Measurements from ENCODE around the gene TTLL10. TPM values are rescaled to one million over a fixed set of nuclear protein-coding genes. Genes with fewer than 3 reads are reported as not detected.
A peak's percentile ranks its signal among the peaks of the same experiment; 100 is the strongest.

TTLL10 gene
- total RNA-seq: not detected in 2 replicates

DNA sequence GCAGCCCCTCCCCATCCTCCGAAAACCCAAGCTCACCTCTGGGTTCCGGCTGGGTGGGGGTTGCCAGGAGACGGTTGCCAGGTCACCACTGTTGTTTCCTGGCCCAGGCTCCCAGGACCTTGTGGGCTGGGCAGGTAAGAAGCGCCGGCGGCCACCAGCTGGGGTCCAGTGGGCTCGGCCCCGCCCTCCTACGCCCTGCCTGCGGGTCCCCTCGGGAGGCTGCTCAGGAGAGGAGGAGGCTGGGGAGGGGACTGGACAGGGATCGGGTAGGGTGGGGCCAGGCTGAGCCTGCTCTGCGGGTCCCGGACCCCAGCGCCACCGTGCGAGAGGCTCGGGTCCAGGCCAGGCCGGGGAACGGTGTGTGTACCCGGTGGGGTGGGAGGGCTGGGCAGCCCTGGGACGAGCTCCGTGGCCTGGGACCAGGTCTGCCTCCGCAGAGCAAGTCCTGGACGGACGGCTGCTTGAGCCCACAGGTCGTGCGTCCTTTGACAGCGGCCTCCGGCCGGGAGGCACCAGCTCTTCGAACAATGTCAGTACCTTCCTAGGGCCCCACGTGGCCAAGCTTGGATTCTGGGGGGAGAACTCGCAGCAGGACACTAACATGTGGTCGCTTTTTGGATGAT lies at the start of gene TTLL10:
Gene TTLL10 (plus strand): TSS at position 88 of the 623 bp plus-strand sequence. CDS start 5,336 bp downstream, outside the sequence.

GRCh38 chr1:1206376-1206965 lies 32.8 kb downstream of the TTLL10 start, which contains the start of gene TNFRSF18:
TNFRSF18 (minus strand) TSS chr1:1206592; CDS start chr1:1206571, 21 bp downstream.

GRCh38 chr1:1213345-1214265 lies 39.9 kb downstream of the TTLL10 start, which contains the start of gene TNFRSF4:
TNFRSF4 (minus strand) TSS chr1:1214153; CDS start chr1:1214127, 26 bp downstream.

GRCh38 chr1:1231400-1232207 lies 57.9 kb downstream of the TTLL10 start, which contains the start of gene SDF4:
SDF4 (minus strand) TSS chr1:1232001; CDS start chr1:1228772, 3,229 bp downstream.

DNA sequence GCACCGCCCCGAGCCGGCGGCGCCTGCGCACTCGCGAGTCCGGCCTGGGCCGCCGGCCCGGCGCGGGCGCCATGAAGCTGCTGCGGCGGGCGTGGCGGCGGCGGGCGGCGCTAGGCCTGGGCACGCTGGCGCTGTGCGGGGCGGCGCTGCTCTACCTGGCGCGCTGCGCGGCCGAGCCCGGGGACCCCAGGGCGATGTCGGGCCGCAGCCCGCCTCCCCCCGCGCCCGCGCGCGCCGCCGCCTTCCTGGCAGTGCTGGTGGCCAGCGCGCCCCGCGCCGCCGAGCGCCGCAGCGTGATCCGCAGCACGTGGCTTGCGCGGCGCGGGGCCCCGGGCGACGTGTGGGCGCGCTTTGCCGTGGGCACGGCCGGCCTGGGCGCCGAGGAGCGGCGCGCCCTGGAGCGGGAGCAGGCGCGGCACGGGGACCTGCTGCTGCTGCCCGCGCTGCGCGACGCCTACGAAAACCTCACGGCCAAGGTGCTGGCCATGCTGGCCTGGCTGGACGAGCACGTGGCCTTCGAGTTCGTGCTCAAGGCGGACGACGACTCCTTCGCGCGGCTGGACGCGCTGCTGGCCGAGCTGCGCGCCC lies 58.6 kb downstream of the TTLL10 start, which contains the start of gene B3GALT6:
Gene B3GALT6 (plus strand): TSS at position 30 of the 588 bp plus-strand sequence. CDS start 42 bp downstream, at position 72.

GRCh38 chr1:1246577-1247340 lies 73.1 kb downstream of the TTLL10 start, which contains the start of gene C1QTNF12:
C1QTNF12 (minus strand) TSS chr1:1246722; CDS start chr1:1246690, 32 bp downstream.

Small RNA genes within 50 kb of the gene (small RNA-seq; reads per million reads assigned to genes)
- gene MIR200A (0.52 reads per million, percentile 31 among the genes with 10 or more reads in this experiment), gene MIR200B (0.57 reads per million, percentile 35 among the genes with 10 or more reads in this experiment), gene MIR429 (not detected)

Other genes starting within 250 kb of the TTLL10 start
- gene SAMD11, start 250.0 kb upstream of the TTLL10 start, total RNA-seq: under 0.01 and 0.20 TPM in 2 replicates
- 76.4 and 120 TPM in 2 replicates for gene NOC2L, start 214.6 kb upstream of the TTLL10 start, total RNA-seq
- 4.8 and 9.2 TPM in 2 replicates for gene KLHL17, start 213.3 kb upstream of the TTLL10 start, total RNA-seq
- gene PLEKHN1, start 207.4 kb upstream of the TTLL10 start, total RNA-seq: 0.73 and 1.2 TPM in 2 replicates
- gene PERM1, start 191.8 kb upstream of the TTLL10 start, total RNA-seq: not detected in 2 replicates
- gene HES4, start 173.8 kb upstream of the TTLL10 start, total RNA-seq: not detected in 2 replicates
- 45.6 and 47.1 TPM in 2 replicates for gene ISG15, start 160.4 kb upstream of the TTLL10 start, total RNA-seq
- 9.9 and 19.2 TPM in 2 replicates for gene AGRN, start 153.8 kb upstream of the TTLL10 start, total RNA-seq
- not detected in 2 replicates for gene RNF223, start 99.6 kb upstream of the TTLL10 start, total RNA-seq
- 5.9 and 11.5 TPM in 2 replicates for gene C1orf159, start 57.8 kb upstream of the TTLL10 start, total RNA-seq
- gene TNFRSF18, start 32.7 kb downstream of the TTLL10 start, total RNA-seq: not detected in 2 replicates
- under 0.01 TPM in 1 of 2 replicates, not detected in the other for gene TNFRSF4, start 40.3 kb downstream of the TTLL10 start, total RNA-seq
- 87.6 and 101 TPM in 2 replicates for gene SDF4, start 58.1 kb downstream of the TTLL10 start, total RNA-seq
- 20.6 and 22.3 TPM in 2 replicates for gene B3GALT6, start 58.4 kb downstream of the TTLL10 start, total RNA-seq
- 0.59 and 1.8 TPM in 2 replicates for gene C1QTNF12, start 72.8 kb downstream of the TTLL10 start, total RNA-seq
- gene UBE2J2, start 100.0 kb downstream of the TTLL10 start, total RNA-seq: 26.5 and 41.6 TPM in 2 replicates
- 0.73 and 0.78 TPM in 2 replicates for gene SCNN1D, start 106.6 kb downstream of the TTLL10 start, total RNA-seq
- gene ACAP3, start 134.1 kb downstream of the TTLL10 start, total RNA-seq: 33.6 and 37.8 TPM in 2 replicates
- 24.3 and 27.2 TPM in 2 replicates for gene PUSL1, start 134.7 kb downstream of the TTLL10 start, total RNA-seq
- gene INTS11, start 150.8 kb downstream of the TTLL10 start, total RNA-seq: 80.0 and 86.0 TPM in 2 replicates
- 12.5 and 12.9 TPM in 2 replicates for gene CPTP, start 150.9 kb downstream of the TTLL10 start, total RNA-seq
- under 0.01 TPM in 2 replicates for gene TAS1R3, start 157.4 kb downstream of the TTLL10 start, total RNA-seq
- 69.1 and 119 TPM in 2 replicates for gene DVL1, start 175.5 kb downstream of the TTLL10 start, total RNA-seq
- 243 and 326 TPM in 2 replicates for gene MXRA8, start 184.7 kb downstream of the TTLL10 start, total RNA-seq
- 113 and 124 TPM in 2 replicates for gene AURKAIP1, start 201.3 kb downstream of the TTLL10 start, total RNA-seq
- 93.7 and 120 TPM in 2 replicates for gene CCNL2, start 225.5 kb downstream of the TTLL10 start, total RNA-seq
- 80.2 and 101 TPM in 2 replicates for gene MRPL20, start 233.4 kb downstream of the TTLL10 start, total RNA-seq
- 0.73 and 0.78 TPM in 2 replicates for gene ANKRD65, start 247.4 kb downstream of the TTLL10 start, total RNA-seq